GM12872 (cell line): ENCODE measurements around the gene HDLBP.

Experiments
- CTCF ChIP-seq: IDR thresholded peaks from 3 replicates; pipeline ENCODE4 v1.5.1; 2011; ENCODE audit warnings: low read depth, mild to moderate bottlenecking, low read length, moderate library complexity; ENCODE audit not compliant: insufficient read depth

Gene HDLBP

GRCh38 chr2:241216211-241216761 is 99.2 kb downstream of the HDLBP start:
- TF ChIP-seq CTCF = no peak

GRCh38 chr2:241215421-241215820 is 100.1 kb downstream of the HDLBP start:
- TF ChIP-seq CTCF = no peak

GRCh38 chr2:241214766-241215165 is 100.7 kb downstream of the HDLBP start:
- no peak for TF ChIP-seq CTCF

- TF ChIP-seq CTCF = no peak
These were observed 101.3 kb downstream of the HDLBP start for GRCh38 chr2:241214209-241214608.

- no peak for TF ChIP-seq CTCF
These were observed 101.9 kb downstream of the HDLBP start for GRCh38 chr2:241213567-241213966.

GRCh38 chr2:241213041-241213440 is 102.4 kb downstream of the HDLBP start:
- no peak for TF ChIP-seq CTCF

GRCh38 chr2:241211276-241211675 is 104.2 kb downstream of the HDLBP start:
- TF ChIP-seq CTCF = no peak
